CD4-positive, CD25-positive, alpha-beta regulatory T cell (primary cell): ENCODE results near the gene ZFAND6. TPM values are rescaled to one million over a fixed set of nuclear protein-coding genes. Genes with fewer than 3 reads are reported as not detected.
A peak's percentile ranks its signal among the peaks of the same experiment; 100 is the strongest.

Source experiments
- ATAC-seq, 2 donors: fragments of 150-1000 bp; cut with Tn5 transposase; one replicate each; pipeline ENCODE4 v1.10.0; 2021; ENCODE audit warnings: low read depth in 2 of 2, moderate number of reproducible peaks in 2 of 2, moderate library complexity in 1 of 2
- DNase-seq, 3 donors: peaks; one replicate each; pipeline versions ENCODE4 v3.0.0 to v3.0.0-alpha.2; 2012 to 2022; ENCODE audit warnings: mixed read lengths in 1 of 3
- H3K27ac ChIP-seq: one replicate; pipeline ENCODE4 v1.7.0; 2013; ENCODE audit warnings: mild to moderate bottlenecking, low read length; ENCODE audit not compliant: insufficient read depth, poor library complexity, severe bottlenecking
- H3K27me3 ChIP-seq: one replicate; pipeline ENCODE4 v1.7.0; 2013; ENCODE audit warnings: low read length; ENCODE audit not compliant: control insufficient read depth, insufficient read depth
- H3K36me3 ChIP-seq: one replicate; pipeline ENCODE4 v1.7.0; 2013; ENCODE audit warnings: mild to moderate bottlenecking, low read length, moderate library complexity; ENCODE audit not compliant: control insufficient read depth, insufficient read depth
- H3K4me1 ChIP-seq: 2 replicates; pipeline ENCODE4 v1.7.0; 2013; ENCODE audit warnings: mild to moderate bottlenecking, low read length; ENCODE audit not compliant: insufficient read depth, control insufficient read depth, poor library complexity, severe bottlenecking
- H3K4me3 ChIP-seq: one replicate; pipeline ENCODE4 v1.7.0; 2013; ENCODE audit warnings: low read depth, mild to moderate bottlenecking, low read length, moderate library complexity
- H3K9me3 ChIP-seq, 2 experiments: 1 replicate in 1 of 2; 2 replicates in 1 of 2; pipeline ENCODE4 v1.7.0; 2013; ENCODE audit warnings: low read length in 2 of 2, mild to moderate bottlenecking in 1 of 2, moderate library complexity in 1 of 2; ENCODE audit not compliant: control insufficient read depth in 2 of 2
- H3K27ac Mint-ChIP-seq, 3 donors: one replicate each; pipeline ENCODE4 v1.8.0; 2020 to 2022; ENCODE audit warnings: mild to moderate bottlenecking in 3 of 3, mixed read lengths in 3 of 3, moderate library complexity in 2 of 3
- H3K27me3 Mint-ChIP-seq: one replicate; pipeline ENCODE4 v1.8.0; 2022; ENCODE audit warnings: mild to moderate bottlenecking, mixed read lengths
- H3K36me3 Mint-ChIP-seq: one replicate; pipeline ENCODE4 v1.8.0; 2020; ENCODE audit warnings: mixed read lengths
- H3K4me1 Mint-ChIP-seq, 4 donors: one replicate each; pipeline ENCODE4 v1.8.0; 2020 to 2022; ENCODE audit warnings: mixed read lengths in 4 of 4, mild to moderate bottlenecking in 1 of 4
- H3K4me3 Mint-ChIP-seq, 4 donors: one replicate each; pipeline ENCODE4 v1.8.0; 2020 to 2022; ENCODE audit warnings: mild to moderate bottlenecking in 4 of 4, mixed read lengths in 4 of 4, moderate library complexity in 3 of 4
- H3K9me3 Mint-ChIP-seq, 7 donors: one replicate each; pipeline ENCODE4 v1.8.0; 2020 to 2022; ENCODE audit warnings: mixed read lengths in 7 of 7, mild to moderate bottlenecking in 3 of 7, moderate library complexity in 2 of 7
- polyA plus RNA-seq, 4 donors: library from polyadenylated mRNA; unstranded; fragments of 300-500 nt; fragmentation: Illumina TruSeq; gene quantifications; one replicate each; pipeline ENCODE4 v1.2.3, GENCODE V29; 2021
- total RNA-seq: library from RNA; stranded (reverse); gene quantifications from one replicate; pipeline ENCODE4 v1.2.3, GENCODE V29; 2022

The ZFAND6 gene
- total and polyA plus RNA-seq, 5 donors from 2014 or later, result 94.7 to 124 (median 114) TPM

- H3K36me3 ChIP-seq, result no peaks in the 10 kb centered on the region
- Mint-ChIP-seq H3K9me3 (no peaks in the 10 kb centered on the region), H3K27me3 (no peaks in the 10 kb centered on the region), H3K36me3 (peaks cover 7% of the 10 kb centered on the region), H3K27ac (no peak overlapping the region), H3K4me3 (peak overlapping the region in 1 of 4 donors; percentile 72), H3K4me1 (peaks cover 0 to 36% (median 20%) of the 10 kb centered on the region in 4 donors)
- no peak overlapping the region for H3K4me3 ChIP-seq
- no peak for ATAC-seq
- H3K9me3 ChIP-seq, result no peaks in the 10 kb centered on the region
- no peak overlapping the region for H3K27ac ChIP-seq
- H3K27me3 ChIP-seq, result no peaks in the 10 kb centered on the region
- DNase-seq, result no peak
- H3K4me1 ChIP-seq, result peaks cover 19% of the 10 kb centered on the region
Observed at GRCh38 chr15:80156176-80156720, 96.8 kb downstream of the ZFAND6 start.

DNA sequence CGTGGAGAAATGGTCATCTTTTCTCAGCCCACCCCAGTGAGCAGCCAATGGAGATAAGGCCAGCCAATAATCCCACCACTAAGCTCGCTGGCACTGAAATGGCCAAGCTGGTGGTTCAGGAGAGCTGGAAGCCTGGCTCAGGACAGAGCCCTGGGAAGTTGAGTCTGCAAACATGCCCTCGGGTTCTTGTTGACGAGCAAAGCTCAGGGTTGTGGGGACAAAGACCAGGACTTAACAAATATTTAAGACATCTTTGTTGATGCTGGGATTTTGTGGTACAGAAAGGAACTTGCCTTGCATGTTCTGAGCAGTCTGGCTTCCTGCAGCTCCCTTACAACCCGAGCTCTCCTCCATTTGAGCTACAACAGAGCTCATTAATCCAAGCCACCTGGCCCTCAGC lies 97.7 kb downstream of the ZFAND6 start:
- H3K4me1 ChIP-seq, result peaks cover 19% of the 10 kb centered on the region
- peaks cover 0 to 36% (median 15%) of the 10 kb centered on the region in 4 donors for H3K4me1 Mint-ChIP-seq
- H3K9me3 Mint-ChIP-seq, result no peaks in the 10 kb centered on the region

GRCh38 chr15:80159301-80159700 lies 99.8 kb downstream of the ZFAND6 start:
- Mint-ChIP-seq H3K27ac (no peak overlapping the region), H3K9me3 (no peaks in the 10 kb centered on the region), H3K4me1 (peaks cover 0 to 23% (median 8%) of the 10 kb centered on the region in 4 donors), H3K27me3 (no peaks in the 10 kb centered on the region), H3K36me3 (peaks cover 15% of the 10 kb centered on the region), H3K4me3 (no peak overlapping the region)
- Histone ChIP-seq H3K27me3 (no peaks in the 10 kb centered on the region), H3K4me3 (no peak overlapping the region), H3K4me1 (peaks cover 7% of the 10 kb centered on the region), H3K27ac (no peak overlapping the region), H3K9me3 (no peaks in the 10 kb centered on the region), H3K36me3 (no peaks in the 10 kb centered on the region)
- DNase-seq (no peak), ATAC-seq (no peak)

More for the DNA sequence above, 97.7 kb downstream of the ZFAND6 start:
- H3K4me3 ChIP-seq, result no peak overlapping the region
- Mint-ChIP-seq H3K4me3 (peak overlapping the region in 1 of 4 donors; percentile 3), H3K27me3 (no peaks in the 10 kb centered on the region), H3K36me3 (peaks cover 11% of the 10 kb centered on the region), H3K27ac (no peak overlapping the region)
- H3K9me3 ChIP-seq, result no peaks in the 10 kb centered on the region
- no peaks in the 10 kb centered on the region for H3K36me3 ChIP-seq
- ATAC-seq, result no peak
- no peak for DNase-seq
- H3K27ac ChIP-seq, result no peak overlapping the region
- H3K27me3 ChIP-seq, result no peaks in the 10 kb centered on the region

DNA sequence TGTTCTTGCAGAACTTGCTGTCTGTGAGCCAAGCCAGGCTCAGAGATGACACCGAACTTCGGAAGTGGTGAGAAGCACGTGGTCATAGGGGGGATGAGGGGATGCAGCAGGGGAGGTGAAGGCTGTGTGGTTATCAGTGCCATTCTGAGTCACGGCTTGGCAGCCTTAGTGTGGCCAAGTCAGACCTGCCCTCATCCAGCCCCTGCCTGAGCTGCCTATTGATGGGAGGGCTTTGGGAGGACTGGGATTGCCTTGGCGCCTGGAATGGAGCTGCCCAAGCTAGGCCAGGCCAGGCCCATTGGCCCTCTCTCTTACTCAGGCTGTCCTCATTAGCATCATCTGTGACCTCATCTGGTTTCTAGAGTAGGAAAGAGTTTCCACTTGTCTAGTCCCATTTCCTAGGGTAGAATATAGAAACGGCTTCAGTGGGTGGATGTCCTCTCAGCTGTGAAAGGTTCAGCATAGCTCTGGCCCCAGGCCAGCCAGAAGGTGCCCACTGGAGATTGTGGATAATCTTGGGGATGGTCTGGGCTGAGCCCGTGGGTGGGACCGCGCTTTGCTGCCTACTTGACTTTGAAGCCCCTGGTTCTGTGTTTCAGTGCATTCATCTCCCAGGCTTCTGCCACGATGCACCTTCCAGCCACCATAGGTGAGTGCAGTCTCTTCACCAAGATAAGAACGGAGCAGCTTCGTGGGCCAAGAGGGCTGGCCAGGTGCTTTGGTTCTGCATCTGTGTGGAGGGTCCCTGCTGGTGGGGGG lies 100.5 kb downstream of the ZFAND6 start:
- Mint-ChIP-seq H3K27me3 (no peaks in the 10 kb centered on the region), H3K36me3 (peaks cover 15% of the 10 kb centered on the region), H3K27ac (no peak overlapping the region), H3K4me3 (no peak overlapping the region), H3K4me1 (peaks cover 0 to 19% (median 8%) of the 10 kb centered on the region in 4 donors), H3K9me3 (no peaks in the 10 kb centered on the region)
- H3K36me3 ChIP-seq, result no peaks in the 10 kb centered on the region
- H3K27ac ChIP-seq, result no peak overlapping the region
- H3K27me3 ChIP-seq, result no peaks in the 10 kb centered on the region
- no peaks in the 10 kb centered on the region for H3K9me3 ChIP-seq
- H3K4me1 ChIP-seq, result peaks cover 7% of the 10 kb centered on the region
- no peak for ATAC-seq
- no peak for DNase-seq
- H3K4me3 ChIP-seq, result no peak overlapping the region

GRCh38 chr15:80160570-80161156 lies 101.2 kb downstream of the ZFAND6 start:
- Mint-ChIP-seq H3K36me3 (peaks cover 15% of the 10 kb centered on the region), H3K27ac (peak overlapping the region in 2 of 3 donors; percentile 51 to 56), H3K9me3 (no peaks in the 10 kb centered on the region), H3K27me3 (no peaks in the 10 kb centered on the region), H3K4me3 (peak overlapping the region in 1 of 4 donors; percentile 8), H3K4me1 (peaks cover 0 to 14% (median 8%) of the 10 kb centered on the region in 4 donors)
- H3K9me3 ChIP-seq, result no peaks in the 10 kb centered on the region
- no peak overlapping the region for H3K27ac ChIP-seq
- DNase-seq (peak in 1 of 3 donors; percentile 82), ATAC-seq (peak; percentile 77 to 87)
- H3K4me3 ChIP-seq, result no peak overlapping the region
- peaks cover 7% of the 10 kb centered on the region for H3K4me1 ChIP-seq
- H3K27me3 ChIP-seq, result no peaks in the 10 kb centered on the region
- H3K36me3 ChIP-seq, result no peaks in the 10 kb centered on the region

GRCh38 chr15:80161468-80162016 lies 102.1 kb downstream of the ZFAND6 start:
- H3K4me1 Mint-ChIP-seq, result peaks cover 0 to 14% (median 8%) of the 10 kb centered on the region in 4 donors
- Histone ChIP-seq H3K4me3 (no peak overlapping the region), H3K27me3 (no peaks in the 10 kb centered on the region), H3K4me1 (peaks cover 7% of the 10 kb centered on the region), H3K27ac (no peak overlapping the region), H3K9me3 (no peaks in the 10 kb centered on the region), H3K36me3 (no peaks in the 10 kb centered on the region)
- peaks cover 15% of the 10 kb centered on the region for H3K36me3 Mint-ChIP-seq
- peak overlapping the region in 2 of 3 donors; percentile 51 to 56 for H3K27ac Mint-ChIP-seq
- ATAC-seq (no peak), DNase-seq (no peak)
- H3K4me3 Mint-ChIP-seq, result no peak overlapping the region
- H3K27me3 Mint-ChIP-seq, result no peaks in the 10 kb centered on the region
- no peaks in the 10 kb centered on the region for H3K9me3 Mint-ChIP-seq

DNA sequence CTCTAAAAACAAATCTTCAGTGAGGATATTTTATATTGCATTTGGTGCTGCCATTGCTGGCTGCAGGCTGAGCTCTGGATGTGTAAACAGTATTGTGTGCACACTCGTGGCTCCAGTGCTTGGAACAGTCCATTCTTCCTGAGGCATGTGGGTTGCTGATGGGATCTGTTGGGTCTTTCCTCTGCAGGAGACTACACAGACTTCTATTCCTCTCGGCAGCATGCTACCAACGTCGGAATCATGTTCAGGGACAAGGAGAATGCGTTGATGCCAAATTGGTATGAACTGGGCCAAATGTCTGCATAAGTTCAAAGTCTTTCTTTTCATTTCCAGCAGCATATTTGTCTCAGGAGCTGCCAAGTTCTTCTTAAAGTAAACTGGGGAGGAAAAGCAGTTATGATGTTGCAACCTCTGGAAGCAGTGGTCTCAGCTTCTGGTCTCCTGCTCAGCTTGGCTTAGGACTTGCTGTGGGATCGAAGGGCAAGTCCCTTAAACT lies 102.6 kb downstream of the ZFAND6 start:
- H3K27ac ChIP-seq, result no peak overlapping the region
- Mint-ChIP-seq H3K9me3 (no peaks in the 10 kb centered on the region), H3K27me3 (no peaks in the 10 kb centered on the region), H3K36me3 (peaks cover 15% of the 10 kb centered on the region), H3K4me1 (peaks cover 0 to 14% (median 8%) of the 10 kb centered on the region in 4 donors), H3K4me3 (no peak overlapping the region), H3K27ac (no peak overlapping the region)
- no peak overlapping the region for H3K4me3 ChIP-seq
- ATAC-seq, result no peak
- peaks cover 7% of the 10 kb centered on the region for H3K4me1 ChIP-seq
- no peaks in the 10 kb centered on the region for H3K27me3 ChIP-seq
- no peak for DNase-seq
- no peaks in the 10 kb centered on the region for H3K36me3 ChIP-seq
- no peaks in the 10 kb centered on the region for H3K9me3 ChIP-seq
